Left ventricle myocardium superior (tissue), 1 donor: ENCODE results near the gene XIRP2. TPM values are rescaled to one million over a fixed set of nuclear protein-coding genes. Genes with fewer than 3 reads are reported as not detected.
A peak's percentile ranks its signal among the peaks of the same experiment; 100 is the strongest.

Experiments
- ATAC-seq: fragments of 200-7000 bp; cut with Tn5 transposase; one replicate; pipeline ENCODE4 v1.9.1; 2020; ENCODE audit warnings: mild to moderate bottlenecking, moderate library complexity
- DNase-seq: peaks from one replicate; pipeline ENCODE4 v3.0.0-alpha.2; 2020
- intact Hi-C: fragments of 100-400 bp; cut with micrococcal nuclease; formaldehyde crosslinking; loops from one replicate; pipeline ENCODE4 v1.11.0; 2022
- long read RNA-seq: library from polyadenylated mRNA; unstranded; transcript quantifications from one replicate; pipeline ENCODE4 v2.0.0, GENCODE V29; 2021
- total RNA-seq: library from RNA; stranded (reverse); fragmentation: NEBNext Ultra II Directional; extraction: Animal tissue kit (Norgen Biotek cat#: 25700); gene quantifications from one replicate; pipeline ENCODE4 v1.2.1, GENCODE V29; 2021
- donor health status: DM: no; HTN: yes; CAD: no; lungs with severe emphysema.

XIRP2 gene, protein sequence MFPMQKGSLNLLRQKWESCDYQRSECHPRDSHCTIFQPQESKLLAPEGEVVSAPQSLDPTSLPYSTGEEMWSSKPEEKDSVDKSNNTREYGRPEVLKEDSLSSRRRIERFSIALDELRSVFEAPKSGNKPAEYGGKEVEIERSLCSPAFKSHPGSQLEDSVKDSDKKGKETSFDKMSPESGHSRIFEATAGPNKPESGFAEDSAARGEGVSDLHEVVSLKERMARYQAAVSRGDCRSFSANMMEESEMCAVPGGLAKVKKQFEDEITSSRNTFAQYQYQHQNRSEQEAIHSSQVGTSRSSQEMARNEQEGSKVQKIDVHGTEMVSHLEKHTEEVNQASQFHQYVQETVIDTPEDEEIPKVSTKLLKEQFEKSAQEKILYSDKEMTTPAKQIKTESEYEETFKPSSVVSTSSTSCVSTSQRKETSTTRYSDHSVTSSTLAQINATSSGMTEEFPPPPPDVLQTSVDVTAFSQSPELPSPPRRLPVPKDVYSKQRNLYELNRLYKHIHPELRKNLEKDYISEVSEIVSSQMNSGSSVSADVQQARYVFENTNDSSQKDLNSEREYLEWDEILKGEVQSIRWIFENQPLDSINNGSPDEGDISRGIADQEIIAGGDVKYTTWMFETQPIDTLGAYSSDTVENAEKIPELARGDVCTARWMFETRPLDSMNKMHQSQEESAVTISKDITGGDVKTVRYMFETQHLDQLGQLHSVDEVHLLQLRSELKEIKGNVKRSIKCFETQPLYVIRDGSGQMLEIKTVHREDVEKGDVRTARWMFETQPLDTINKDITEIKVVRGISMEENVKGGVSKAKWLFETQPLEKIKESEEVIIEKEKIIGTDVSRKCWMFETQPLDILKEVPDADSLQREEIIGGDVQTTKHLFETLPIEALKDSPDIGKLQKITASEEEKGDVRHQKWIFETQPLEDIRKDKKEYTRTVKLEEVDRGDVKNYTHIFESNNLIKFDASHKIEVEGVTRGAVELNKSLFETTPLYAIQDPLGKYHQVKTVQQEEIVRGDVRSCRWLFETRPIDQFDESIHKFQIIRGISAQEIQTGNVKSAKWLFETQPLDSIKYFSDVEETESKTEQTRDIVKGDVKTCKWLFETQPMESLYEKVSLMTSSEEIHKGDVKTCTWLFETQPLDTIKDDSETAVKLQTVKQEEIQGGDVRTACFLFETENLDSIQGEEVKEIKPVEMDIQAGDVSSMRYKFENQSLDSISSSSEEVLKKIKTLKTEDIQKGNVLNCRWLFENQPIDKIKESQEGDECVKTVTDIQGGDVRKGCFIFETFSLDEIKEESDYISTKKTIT (N-terminal part only)
- 248 TPM for total RNA-seq
- long read RNA-seq, partial matches to known transcripts, result 69 of 109 reads
- long read RNA-seq, other reads (novel, unspliced or antisense), result 40 of 109 reads

DNA sequence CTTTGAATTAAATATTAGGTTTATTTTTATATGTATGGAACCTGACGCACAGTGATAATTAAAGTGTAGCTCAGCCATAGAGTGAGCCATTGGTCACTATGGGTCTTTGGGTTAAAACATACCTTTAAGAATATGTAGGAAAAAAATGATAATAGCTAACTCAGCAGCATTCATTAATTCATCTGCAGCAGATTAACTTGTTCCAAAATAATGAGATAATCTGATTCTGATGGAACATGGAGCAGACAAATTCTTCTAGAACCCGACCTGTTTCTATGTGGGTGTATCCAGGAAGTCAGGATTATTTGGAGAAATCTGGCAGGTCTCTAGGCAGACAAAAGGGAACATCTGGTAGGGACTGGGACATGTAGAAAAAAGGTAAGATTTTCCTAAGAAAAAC lies at the start of gene XIRP2:
Gene XIRP2, plus strand, starts transcription at position 301 of the 400 bp plus-strand sequence. CDS start 15,003 bp downstream, outside the sequence.
- ATAC-seq, result no peak
- intact Hi-C loops, result no loop called here

GRCh38 chr2:166841152-166841551 lies 47.1 kb upstream of the XIRP2 start:
- ATAC-seq (no peak), DNase-seq (no peak)
- intact Hi-C loops, result no loop called here

More for the DNA sequence above, at the start of gene XIRP2:
- no peak for DNase-seq

- intact Hi-C loops, result no loop called here
- DNase-seq (no peak), ATAC-seq (no peak)
These were observed 46.6 kb upstream of the XIRP2 start for GRCh38 chr2:166841679-166842078.

DNA sequence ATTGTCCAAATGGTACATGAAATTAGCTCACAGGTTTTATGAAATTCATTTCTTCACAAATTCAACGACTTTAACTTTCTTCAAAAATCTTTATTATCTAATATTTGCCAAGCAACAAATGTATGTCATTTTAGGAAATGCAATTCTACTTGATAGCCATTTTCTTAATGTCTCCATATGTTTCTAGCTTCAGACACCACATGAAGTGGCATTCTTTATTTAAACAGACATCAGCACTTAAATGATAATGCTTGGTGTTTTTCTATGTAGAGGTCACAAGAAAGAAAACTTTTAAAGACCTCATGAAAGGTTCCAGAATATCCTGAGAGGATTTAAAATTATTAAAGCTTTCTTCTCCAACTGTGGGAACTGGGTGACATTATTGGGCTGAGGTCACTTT lies 44.2 kb upstream of the XIRP2 start:
- no peak for DNase-seq
- intact Hi-C loops, result no loop called here
- no peak for ATAC-seq

- ATAC-seq, result no peak
These were observed 25.7 kb upstream of the XIRP2 start for GRCh38 chr2:166862468-166863132.

DNA sequence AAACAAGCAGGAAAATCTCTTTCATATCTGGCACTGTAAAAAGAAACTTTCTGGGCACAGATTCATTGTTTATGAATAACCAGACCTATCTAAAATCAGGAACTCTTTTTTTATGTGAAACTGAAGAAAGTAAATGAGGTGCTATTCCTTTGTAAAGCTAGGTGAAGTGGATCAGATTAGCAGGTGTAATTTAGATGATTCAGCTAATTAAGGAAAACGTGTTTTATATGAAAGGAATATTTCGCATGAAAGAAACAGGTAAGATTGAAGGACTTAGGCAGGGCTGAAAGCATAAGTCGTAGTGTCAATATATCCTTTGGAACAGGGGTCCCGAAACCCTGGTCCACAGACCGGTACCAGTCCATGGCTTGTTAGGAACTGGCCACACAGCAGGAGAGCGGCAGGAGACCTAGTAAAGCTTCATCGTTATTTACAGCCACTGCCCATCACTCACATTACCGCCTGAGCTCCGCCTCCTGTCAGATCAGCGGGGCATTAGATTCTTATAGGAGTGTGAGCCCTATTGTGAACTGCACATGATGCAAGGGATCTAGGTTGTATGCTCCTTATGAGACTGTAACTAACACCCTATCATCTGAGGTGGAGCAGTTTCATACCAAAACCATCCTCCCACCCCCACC lies 20.3 kb upstream of the XIRP2 start:
- ATAC-seq (no peak), DNase-seq (no peak)
- intact Hi-C loops, result no loop called here

More at GRCh38 chr2:166862468-166863132, 25.7 kb upstream of the XIRP2 start:
- intact Hi-C loops, result no loop called here
- no peak for DNase-seq

- no peak for ATAC-seq
- no peak for DNase-seq
- intact Hi-C loops, result no loop called here
These were observed 17.9 kb upstream of the XIRP2 start for GRCh38 chr2:166870346-166870745.

DNA sequence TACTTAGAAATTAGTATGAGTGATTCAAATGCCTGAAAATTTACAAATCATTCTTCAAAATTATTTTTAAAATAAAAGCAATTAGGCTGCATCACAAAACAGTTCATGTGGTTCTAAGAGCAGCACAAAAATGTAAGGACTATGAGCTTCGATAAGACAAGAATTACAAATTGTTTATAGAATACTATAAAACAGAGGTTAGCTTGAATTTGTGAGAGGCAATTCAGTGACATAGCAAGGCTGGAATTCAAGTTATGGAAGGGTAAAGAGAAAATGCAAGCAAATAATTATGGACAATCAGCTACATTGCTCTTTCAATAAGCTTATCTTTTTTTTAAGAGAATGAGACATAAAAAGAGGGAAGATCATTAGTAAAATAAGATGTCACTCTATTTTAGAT lies 7.1 kb upstream of the XIRP2 start:
- intact Hi-C loops, result no loop called here
- DNase-seq (no peak), ATAC-seq (no peak)

- DNase-seq (no peak), ATAC-seq (no peak)
- intact Hi-C loops, result no loop called here
These were observed 5.4 kb upstream of the XIRP2 start for GRCh38 chr2:166882851-166883250.

GRCh38 chr2:166891727-166892126 lies 3.4 kb downstream of the XIRP2 start:
- no peak for DNase-seq
- ATAC-seq, result no peak
- intact Hi-C loops, result no loop called here

GRCh38 chr2:166892397-166892796 lies 4.1 kb downstream of the XIRP2 start:
- intact Hi-C loops, result no loop called here
- no peak for DNase-seq
- no peak for ATAC-seq

DNA sequence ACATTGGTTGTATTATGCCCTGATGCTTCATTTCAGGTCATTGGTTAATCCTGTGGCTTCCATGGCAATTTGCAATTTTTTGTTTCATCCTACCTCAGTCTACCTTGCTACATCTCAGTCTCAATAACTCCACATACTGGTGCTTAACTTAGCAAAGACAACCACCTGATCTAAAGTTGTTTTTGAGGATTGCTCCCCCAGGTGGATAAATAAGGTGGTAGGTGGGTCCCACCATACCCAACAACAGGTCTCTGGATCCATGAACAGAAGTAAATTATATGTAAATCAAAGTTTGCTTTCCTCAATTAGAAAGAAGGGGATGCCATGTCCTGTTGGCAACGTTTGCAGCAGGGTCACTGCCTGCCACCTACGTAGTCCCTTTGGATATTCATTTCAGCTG lies 7.0 kb downstream of the XIRP2 start:
- DNase-seq (no peak), ATAC-seq (no peak)
- intact Hi-C loops, result no loop called here

GRCh38 chr2:166897666-166898065 lies 9.4 kb downstream of the XIRP2 start:
- no peak for ATAC-seq
- DNase-seq, result no peak
- intact Hi-C loops, result no loop called here

DNA sequence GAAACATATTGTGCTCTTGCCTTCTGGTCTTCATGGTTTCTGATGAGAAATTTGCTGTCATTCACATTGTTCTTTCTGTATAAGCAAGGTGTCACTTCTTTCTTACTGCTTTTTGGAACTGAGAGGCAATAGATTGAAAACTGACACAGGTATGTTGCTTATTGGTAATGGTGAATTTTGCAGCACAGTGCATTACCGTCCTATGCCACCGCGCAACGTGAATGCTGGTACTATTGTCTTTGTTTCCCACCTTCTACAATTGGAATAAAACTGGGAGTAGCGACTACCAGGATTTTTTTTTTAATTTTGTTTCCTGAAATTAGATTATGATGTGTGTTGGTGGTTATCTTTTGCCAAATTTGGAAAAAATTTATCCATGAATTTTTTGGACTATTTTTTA lies 11.4 kb downstream of the XIRP2 start:
- no peak for ATAC-seq
- intact Hi-C loops, result no loop called here
- DNase-seq, result no peak

DNA sequence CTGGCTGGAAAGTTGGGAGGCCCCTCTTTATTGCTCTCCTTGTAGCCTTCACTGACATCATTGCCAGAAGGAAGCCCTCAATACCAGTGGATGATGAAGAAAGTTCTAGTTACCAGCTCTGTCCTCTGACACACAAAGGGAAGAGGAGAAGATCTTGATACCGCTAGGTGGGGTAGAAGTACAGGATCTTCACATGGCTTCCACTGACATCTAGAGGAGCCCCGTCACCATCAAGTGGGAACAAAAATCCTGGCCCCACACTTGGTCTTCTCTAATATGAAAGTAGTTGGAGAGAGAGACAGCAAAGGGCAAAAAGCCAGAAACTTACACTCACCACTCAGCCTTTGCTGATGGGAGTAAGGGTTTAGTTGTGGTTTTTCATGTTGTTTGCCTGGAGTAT lies 12.4 kb downstream of the XIRP2 start:
- intact Hi-C loops, result no loop called here
- ATAC-seq (peak; percentile 49), DNase-seq (no peak)

GRCh38 chr2:166901336-166901735 lies 13.1 kb downstream of the XIRP2 start:
- DNase-seq (no peak), ATAC-seq (no peak)
- intact Hi-C loops, result no loop called here

DNA sequence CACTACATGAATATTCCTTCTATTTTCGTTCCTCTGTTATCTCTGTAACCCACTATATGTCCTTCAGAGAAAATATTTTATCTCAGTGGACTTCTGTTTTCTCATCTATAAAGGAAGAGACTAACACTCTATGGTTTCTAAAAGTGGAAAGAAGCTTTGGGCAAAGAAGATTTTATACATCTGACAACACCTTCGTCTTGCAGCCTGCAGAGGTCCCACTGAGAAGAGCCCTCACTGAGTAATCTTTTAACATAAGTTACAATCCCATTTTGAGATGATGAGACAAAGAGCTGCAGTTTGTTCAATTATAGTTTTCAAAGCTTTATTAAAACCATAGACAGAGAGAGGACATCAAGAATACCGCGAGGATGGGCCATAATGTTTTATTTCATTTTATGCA lies 28.7 kb downstream of the XIRP2 start:
- ATAC-seq (no peak), DNase-seq (no peak)
- intact Hi-C loops, result no loop called here

- ATAC-seq, result no peak
- intact Hi-C loops, result no loop called here
These were observed 29.1 kb downstream of the XIRP2 start for GRCh38 chr2:166917415-166917814.

More at GRCh38 chr2:166917415-166917814, 29.1 kb downstream of the XIRP2 start:
- DNase-seq, result no peak
